Lower leg skin (tissue), 3 donors: ENCODE results near the gene CACHD1.

Experiments
- POLR2A ChIP-seq, 2 donors: fragments of 450-650 bp; IDR thresholded peaks; one replicate each; pipeline ENCODE4 v1.6.1; 2016 to 2017; ENCODE audit warnings: antibody characterized with exemption in 2 of 2, mild to moderate bottlenecking in 1 of 2, moderate library complexity in 1 of 2
- TF ChIP-seq, protein P1 (sequence below), 3 donors: fragments of 450-650 bp; IDR thresholded peaks; one replicate each; pipeline ENCODE4 v1.5.1; 2016; ENCODE audit warnings: antibody characterized with exemption in 3 of 3, mild to moderate bottlenecking in 3 of 3, moderate library complexity in 2 of 3

DNA sequence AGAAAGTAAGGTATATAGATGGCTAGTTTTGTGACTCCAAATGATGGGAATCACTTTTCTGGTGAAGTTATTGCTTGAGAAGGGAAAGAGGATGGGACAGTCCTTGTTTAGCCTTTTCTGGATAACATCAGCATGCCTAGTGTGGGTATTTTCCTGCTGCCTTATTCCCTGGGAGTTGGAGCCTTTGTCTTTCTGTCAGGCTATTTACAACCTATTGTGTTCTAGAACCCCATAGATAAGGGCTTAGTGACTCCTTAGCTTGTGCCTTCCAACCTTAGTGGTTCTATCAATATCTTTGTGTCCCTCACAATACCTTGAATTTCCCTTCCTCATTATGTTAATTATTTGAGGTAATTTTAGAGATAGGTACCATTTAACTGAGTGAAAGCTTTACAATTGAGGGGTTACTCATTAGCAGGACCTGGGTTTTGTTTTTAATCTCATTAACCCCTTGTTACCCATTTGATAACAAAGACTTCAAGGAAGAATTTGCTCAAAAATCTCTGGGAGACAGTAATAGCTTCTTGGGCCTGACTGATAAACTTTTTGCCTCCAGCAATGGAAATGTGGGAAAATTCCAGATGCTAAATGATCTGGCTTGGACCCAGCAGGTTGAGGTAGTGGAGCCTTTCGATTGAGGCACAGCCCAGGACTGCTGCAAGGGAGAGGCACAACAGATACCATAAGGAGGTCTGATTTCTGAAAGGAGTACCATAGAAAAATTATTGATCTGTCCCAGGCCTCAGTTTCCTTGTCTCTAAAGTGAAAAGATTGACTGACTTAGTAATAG is 49.0 kb downstream of the CACHD1 start:
- TF ChIP-seq POLR2A (IDR thresholded peaks at IDR 0.05), result no peak
- TF ChIP-seq, protein P1, sequence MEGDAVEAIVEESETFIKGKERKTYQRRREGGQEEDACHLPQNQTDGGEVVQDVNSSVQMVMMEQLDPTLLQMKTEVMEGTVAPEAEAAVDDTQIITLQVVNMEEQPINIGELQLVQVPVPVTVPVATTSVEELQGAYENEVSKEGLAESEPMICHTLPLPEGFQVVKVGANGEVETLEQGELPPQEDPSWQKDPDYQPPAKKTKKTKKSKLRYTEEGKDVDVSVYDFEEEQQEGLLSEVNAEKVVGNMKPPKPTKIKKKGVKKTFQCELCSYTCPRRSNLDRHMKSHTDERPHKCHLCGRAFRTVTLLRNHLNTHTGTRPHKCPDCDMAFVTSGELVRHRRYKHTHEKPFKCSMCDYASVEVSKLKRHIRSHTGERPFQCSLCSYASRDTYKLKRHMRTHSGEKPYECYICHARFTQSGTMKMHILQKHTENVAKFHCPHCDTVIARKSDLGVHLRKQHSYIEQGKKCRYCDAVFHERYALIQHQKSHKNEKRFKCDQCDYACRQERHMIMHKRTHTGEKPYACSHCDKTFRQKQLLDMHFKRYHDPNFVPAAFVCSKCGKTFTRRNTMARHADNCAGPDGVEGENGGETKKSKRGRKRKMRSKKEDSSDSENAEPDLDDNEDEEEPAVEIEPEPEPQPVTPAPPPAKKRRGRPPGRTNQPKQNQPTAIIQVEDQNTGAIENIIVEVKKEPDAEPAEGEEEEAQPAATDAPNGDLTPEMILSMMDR (IDR thresholded peaks at IDR 0.05), result no peak
